NCI-H345 treated with DMSO at 0.1 percent for 48 hours (cell line): ENCODE measurements around the gene OR2K2.
"Not testable (repeated sequence)": the region's sequence is repeated elsewhere in the genome, so short reads cannot be mapped to it uniquely, and the experiment has no call there.

Source experiments
- DNase-seq: peaks from one replicate; lab custom pipeline; 2025; ENCODE audit not compliant: unreplicated experiment; lab: John Stamatoyannopoulos, UW

The OR2K2 gene

GRCh38 chr9:111330124-111330523 is at the start of gene OR2K2:
OR2K2 (minus strand) TSS chr9:111330224; CDS start chr9:111328433, 1,791 bp downstream.
- DNase-seq, result no peak

DNA sequence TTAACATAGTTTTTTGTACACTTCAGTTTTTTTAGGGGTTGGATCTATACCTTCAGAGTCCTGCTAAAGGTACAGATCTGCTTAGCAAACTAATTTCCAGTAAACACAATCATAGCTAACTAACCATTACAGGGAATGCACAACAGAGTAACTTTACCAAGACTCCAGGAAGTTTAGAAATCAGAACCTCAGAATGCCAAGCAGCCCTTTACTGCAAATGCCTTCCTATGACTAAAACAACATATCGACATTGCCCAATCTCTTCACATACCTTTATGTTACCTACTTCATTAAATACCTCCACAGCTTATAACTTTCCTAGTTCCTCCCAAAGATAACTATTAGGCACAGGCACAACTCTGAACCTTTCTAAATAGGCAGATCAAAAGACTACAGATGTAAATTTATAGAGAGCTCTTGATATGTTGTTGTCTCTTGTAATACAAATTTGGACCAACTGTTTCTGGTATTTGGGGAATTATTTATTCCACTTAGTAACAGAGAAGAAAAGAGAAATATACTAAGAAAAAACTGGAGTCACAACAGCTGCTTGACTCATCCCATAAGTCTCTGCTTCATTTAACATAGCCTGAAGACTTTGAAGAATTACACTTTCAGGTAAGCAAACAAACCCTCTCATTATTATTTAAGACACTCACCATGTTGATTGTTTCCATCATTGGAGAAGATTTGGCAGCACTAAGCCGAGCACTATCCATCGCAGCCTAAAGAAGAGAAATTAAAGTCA is 46.0 kb upstream of the OR2K2 start:
- no peak for DNase-seq

DNA sequence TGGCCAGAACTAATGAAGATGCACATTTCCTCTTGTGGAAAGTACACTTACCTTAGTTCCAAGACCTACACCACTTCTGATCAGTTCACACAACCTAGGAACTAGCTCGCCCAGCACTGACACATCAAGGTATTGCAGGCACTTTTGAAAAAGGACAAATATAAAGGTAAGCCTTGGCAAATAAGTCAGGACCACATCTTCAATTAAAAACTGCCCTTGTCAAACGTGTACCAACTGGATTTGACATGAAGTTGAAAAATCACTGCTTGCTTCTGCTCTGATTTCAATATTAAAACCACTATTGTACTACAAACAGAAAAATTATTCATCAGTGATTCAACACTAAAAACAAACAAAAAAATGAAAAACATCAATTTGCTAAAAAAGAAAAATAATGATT is 45.0 kb upstream of the OR2K2 start:
- DNase-seq, result no peak

DNA sequence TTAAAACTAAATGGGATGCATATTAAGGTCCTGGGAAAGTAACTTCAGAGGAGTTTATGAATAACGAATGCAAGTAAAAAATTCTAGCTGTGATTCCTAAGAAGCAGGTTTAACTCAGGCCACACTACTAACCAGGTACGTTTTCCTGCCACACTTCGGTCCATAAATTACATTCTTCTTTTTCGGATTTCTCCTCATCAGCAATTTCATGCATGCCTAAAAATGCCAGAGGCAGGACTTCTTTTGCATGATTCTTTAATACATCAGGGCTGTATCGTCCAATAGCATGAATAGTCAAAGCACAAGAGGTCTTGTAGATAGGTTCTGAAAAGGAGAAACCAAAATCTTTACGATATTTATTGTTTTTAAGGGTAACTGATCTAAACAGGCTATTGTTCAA is 42.3 kb upstream of the OR2K2 start:
- DNase-seq, result no peak

GRCh38 chr9:111366978-111367377 is 37.0 kb upstream of the OR2K2 start:
- no peak for DNase-seq

DNA sequence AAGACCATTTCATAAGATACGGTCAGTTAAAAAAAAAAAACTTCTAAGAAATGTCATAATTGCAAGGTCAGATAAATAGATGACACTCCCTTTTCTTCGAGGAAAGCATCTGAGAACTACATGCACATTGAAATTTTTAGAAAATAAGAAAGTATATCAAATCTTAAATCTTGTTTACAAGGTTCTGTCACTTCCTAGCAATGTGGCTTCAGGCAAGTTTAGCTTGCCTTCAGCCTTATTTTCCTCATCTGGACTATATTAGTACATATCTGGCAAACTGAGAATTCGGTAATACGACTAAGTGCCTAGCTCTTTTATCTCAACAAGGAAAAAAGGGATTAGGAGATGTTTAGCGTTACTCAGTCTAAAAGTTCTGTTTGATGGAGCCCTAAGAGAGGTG is 32.5 kb upstream of the OR2K2 start:
- no peak for DNase-seq

- no peak for DNase-seq
Observed at GRCh38 chr9:111360881-111361280, 30.9 kb upstream of the OR2K2 start.

- DNase-seq, result no peak
Observed at GRCh38 chr9:111356481-111357244, 26.6 kb upstream of the OR2K2 start.

GRCh38 chr9:111352545-111352944 is 22.5 kb upstream of the OR2K2 start:
- DNase-seq, result no peak

DNA sequence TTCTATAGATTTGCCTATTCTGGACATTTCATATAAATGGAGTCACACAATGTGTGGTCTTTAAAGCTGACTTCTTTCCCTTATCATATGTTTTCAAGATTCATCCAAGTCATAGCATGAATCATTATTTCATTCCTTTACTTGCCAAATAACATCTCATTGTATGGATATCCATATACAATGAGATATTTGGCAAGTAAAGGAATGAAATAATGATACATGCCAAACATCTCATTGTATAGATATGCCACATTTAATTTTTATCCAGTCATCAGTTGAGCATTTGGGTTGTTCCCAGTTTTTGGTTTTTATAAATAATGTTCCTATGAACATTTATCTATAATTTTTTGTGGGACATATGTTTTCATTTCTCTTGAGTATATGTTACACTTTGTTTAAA is 20.5 kb upstream of the OR2K2 start:
- DNase-seq, result no peak

- peak; percentile 7 for DNase-seq
Observed at GRCh38 chr9:111349766-111350165, 19.7 kb upstream of the OR2K2 start.

DNA sequence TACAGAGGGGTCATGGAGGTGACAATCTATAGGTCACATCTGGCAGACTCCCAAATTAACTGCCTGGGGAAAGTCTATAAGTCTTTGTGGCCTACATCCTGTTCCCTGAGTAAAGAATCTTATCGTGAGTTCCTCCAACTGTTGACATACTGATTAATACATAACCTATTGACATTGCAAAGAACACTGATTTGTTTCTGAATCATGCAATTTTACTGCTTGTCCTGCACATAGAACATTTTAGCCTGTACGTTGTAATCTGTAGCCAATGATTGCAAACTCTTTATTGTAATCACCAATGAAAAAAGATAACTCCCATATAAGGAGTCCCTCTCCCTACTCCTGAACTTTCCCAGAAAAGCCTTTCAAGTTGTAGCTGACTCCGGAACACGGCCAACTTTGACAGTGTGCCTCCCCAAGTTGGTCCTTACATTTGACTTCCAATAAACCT is 18.8 kb upstream of the OR2K2 start:
- no peak for DNase-seq

DNA sequence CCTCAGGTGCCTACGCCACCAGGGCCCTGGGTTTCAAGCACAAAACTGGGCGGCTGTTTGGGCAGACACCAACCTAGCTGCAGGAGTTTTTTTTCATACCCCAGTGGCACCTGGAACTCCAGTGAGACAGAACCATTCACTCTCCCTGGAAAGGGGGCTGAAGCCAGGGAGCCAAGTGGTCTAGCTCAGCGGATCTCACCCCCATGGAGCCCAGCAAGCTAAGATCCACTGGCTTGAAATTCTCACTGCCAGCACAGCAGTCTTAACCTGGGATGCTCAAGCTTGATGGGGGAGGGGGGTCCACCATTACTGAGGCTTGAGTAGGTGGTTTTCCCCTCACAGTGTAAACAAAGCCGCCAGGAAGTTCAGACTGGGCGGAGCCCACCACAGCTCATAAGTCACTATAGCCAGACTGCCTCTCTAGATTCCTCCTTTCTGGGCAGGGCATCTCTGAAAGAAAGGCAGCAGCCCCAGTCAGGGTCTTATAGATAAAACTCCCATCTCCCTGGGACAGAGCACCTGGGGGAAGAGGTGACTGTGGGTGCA is 4.4 kb upstream of the OR2K2 start:
- not testable (repeated sequence) for DNase-seq

- no peak for DNase-seq
Observed at GRCh38 chr9:111320631-111321030, 9.4 kb downstream of the OR2K2 start.

DNA sequence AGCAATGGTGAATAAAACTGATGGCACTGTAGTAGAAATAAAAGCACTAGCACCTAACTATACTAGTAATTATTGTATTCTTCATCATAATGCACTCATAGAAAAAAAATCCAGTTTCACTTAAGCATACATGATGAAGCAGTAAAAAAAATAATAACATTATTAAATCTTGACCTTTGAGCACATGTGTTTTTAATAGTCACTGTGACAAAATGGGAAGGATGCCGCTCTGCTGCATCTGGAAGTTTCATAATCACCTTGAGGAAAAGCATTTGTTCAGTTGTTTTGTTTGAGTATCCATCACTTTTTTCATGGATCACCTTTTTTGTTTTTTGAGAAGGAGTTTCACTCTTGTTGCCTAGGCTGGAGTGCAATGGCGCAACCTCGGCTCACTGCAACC is 13.2 kb downstream of the OR2K2 start:
- DNase-seq, result no peak

DNA sequence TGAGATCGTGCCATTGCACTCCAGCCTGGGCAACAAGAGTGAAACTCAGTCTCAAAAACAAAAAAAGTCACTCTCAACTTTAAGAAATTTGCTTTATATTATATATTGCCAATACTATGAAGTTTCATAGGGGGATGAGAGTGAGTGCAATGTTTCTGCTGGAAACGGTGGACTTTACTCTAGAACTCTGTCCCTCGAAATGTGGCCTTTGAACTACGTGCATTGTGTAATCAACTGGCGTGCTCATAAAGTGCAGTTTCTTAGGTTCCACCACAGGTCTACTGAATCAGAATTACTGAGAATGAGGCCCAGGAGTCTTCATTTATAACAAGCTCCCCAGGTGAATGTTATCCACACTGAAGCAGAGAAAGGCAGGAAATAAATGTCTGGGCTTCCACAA is 24.1 kb downstream of the OR2K2 start:
- no peak for DNase-seq

GRCh38 chr9:111304000-111304399 is 26.0 kb downstream of the OR2K2 start:
- not testable (repeated sequence) for DNase-seq

GRCh38 chr9:111301195-111301594 is 28.8 kb downstream of the OR2K2 start:
- DNase-seq, result no peak

DNA sequence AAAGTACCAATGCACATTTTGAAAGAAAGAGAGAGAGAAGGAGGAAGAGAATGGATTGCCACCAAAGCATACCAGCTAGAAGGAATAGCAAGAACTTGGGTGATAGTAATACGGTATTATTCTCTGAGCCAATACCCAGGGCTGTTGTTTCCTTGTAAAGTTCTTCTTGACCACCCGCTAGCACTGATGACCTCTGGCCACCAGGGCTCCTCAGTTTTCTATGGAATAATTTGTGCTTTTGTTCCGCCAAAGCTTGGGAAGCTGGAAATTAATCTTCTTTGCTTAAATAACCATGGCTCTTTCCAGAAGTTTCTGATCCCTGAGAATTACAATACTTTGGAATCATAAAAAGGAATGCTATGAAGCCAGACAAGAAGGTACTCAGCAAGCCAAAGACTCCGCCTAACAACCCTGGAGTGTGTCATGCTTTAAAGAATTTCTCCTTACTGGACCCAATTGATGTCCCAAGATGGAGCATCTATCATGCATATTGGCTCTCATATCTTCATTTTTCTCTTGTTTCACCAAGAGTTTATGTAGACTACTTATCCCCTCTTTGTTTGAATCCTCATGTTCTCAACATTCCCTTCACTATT is 29.8 kb downstream of the OR2K2 start:
- no peak for DNase-seq

DNA sequence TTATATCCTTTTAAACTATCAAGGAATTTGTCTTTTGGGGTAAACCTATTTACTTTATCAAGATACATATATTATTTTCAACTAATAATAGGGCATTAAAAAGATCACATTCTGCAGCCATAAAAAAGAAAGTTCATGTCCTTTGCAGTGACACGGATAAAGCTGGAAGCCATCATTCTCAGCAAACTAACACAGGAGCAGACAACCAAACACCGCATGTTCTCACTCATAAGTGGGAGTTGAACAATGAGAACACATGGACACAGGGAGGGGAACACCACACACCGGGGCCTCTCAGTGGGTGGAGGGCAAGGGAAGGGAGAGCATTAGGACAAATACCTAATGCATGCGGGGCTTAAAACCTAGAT is 30.4 kb downstream of the OR2K2 start:
- not testable (repeated sequence) for DNase-seq

- peak; percentile 37 for DNase-seq
Observed at GRCh38 chr9:111298731-111299598, 31.1 kb downstream of the OR2K2 start.
